IMR-90 (cell line): ENCODE data around the gene MTREX. TPM values are rescaled to one million over a fixed set of nuclear protein-coding genes. Genes with fewer than 3 reads are reported as not detected.
A peak's percentile ranks its signal among the peaks of the same experiment; 100 is the strongest.

Experiments
- ATAC-seq: fragments of 200-7000 bp; cut with Tn5 transposase; 2 replicates; pipeline ENCODE4 v1.9.1; 2020; ENCODE audit warnings: low read depth, mild to moderate bottlenecking, moderate library complexity
- BruUV-seq: library from RNA; stranded (reverse); fragments of 400-500 nt; replicated peaks from 2 replicates; lab custom pipeline; 2021; lab: Mats Ljungman, UMichigan
- CTCF ChIA-PET: fragments of 300-600 bp; formaldehyde crosslinking; extraction: SDS; loops from one replicate; lab custom pipeline; 2021; ENCODE audit warnings: antibody characterized with exemption; lab: Yijun Ruan, JAX
- POLR2A ChIA-PET: fragments of 300-600 bp; sonication (Branson Sonifier 250); formaldehyde crosslinking; loops from one replicate; lab custom pipeline; 2022; ENCODE audit warnings: antibody characterized with exemption; ENCODE audit not compliant: unreplicated experiment; lab: Charles Lee
- DNase-seq: peaks from one replicate; pipeline ENCODE4 v3.0.0; 2013
- H2AFZ ChIP-seq: replicated peaks from 2 replicates; pipeline ENCODE3; 2013; ENCODE audit warnings: low read length, mild to moderate bottlenecking; ENCODE audit not compliant: poor library complexity
- H2AK5ac ChIP-seq: 2 replicates; pipeline ENCODE4 v1.6.1; 2013; ENCODE audit warnings: low read depth, low read length, inconsistent platforms
- H2AK9ac ChIP-seq: replicated peaks from 2 replicates; pipeline ENCODE3; 2013; ENCODE audit warnings: mild to moderate bottlenecking, low read depth, low read length, moderate library complexity; ENCODE audit not compliant: poor library complexity
- H2BK120ac ChIP-seq: 2 replicates; pipeline ENCODE4 v1.6.1; 2013; ENCODE audit warnings: low read depth, low read length, inconsistent platforms
- H2BK15ac ChIP-seq: 3 replicates; pipeline ENCODE4 v1.6.1; 2013; ENCODE audit warnings: low read depth, low read length, inconsistent platforms
- H2BK20ac ChIP-seq: 2 replicates; pipeline ENCODE4 v1.6.1; 2013; ENCODE audit warnings: low read depth, mild to moderate bottlenecking, inconsistent platforms, low read length, moderate library complexity
- H2BK5ac ChIP-seq: 2 replicates; pipeline ENCODE4 v1.6.1; 2013; ENCODE audit warnings: mild to moderate bottlenecking, low read depth, low read length, inconsistent platforms; ENCODE audit not compliant: poor library complexity, severe bottlenecking
- H3K14ac ChIP-seq: replicated peaks from 2 replicates; pipeline ENCODE4 v1.6.1; 2013; ENCODE audit warnings: low read depth, low read length, inconsistent platforms
- H3K18ac ChIP-seq: 2 replicates; pipeline ENCODE4 v1.6.1; 2013; ENCODE audit warnings: low read depth, low read length, control low read depth
- H3K23ac ChIP-seq: 2 replicates; pipeline ENCODE4 v1.6.1; 2013; ENCODE audit warnings: low read depth, low read length, inconsistent platforms
- H3K27ac ChIP-seq: 2 replicates; pipeline ENCODE4 v1.5.1; 2013; ENCODE audit warnings: mild to moderate bottlenecking, control low read depth, low read length; ENCODE audit not compliant: insufficient read depth
- H3K27me3 ChIP-seq: 2 replicates; pipeline ENCODE4 v1.6.1; 2013; ENCODE audit warnings: low read length; ENCODE audit not compliant: control insufficient read depth, insufficient read depth
- H3K36me3 ChIP-seq: 2 replicates; pipeline ENCODE4 v1.6.1; 2013; ENCODE audit warnings: low read length, mixed read lengths; ENCODE audit not compliant: control insufficient read depth, insufficient read depth
- H3K4ac ChIP-seq: 2 replicates; pipeline ENCODE4 v1.6.1; 2013; ENCODE audit warnings: low read depth, low read length, inconsistent platforms
- H3K4me1 ChIP-seq: 2 replicates; pipeline ENCODE4 v1.6.1; 2013; ENCODE audit warnings: low read length, mixed read lengths; ENCODE audit not compliant: control insufficient read depth, insufficient read depth
- H3K4me2 ChIP-seq: 2 replicates; pipeline ENCODE4 v1.6.1; 2013; ENCODE audit warnings: low read depth, mild to moderate bottlenecking, control low read depth, low read length, moderate library complexity
- H3K4me3 ChIP-seq: 2 replicates; pipeline ENCODE4 v1.5.1; 2013; ENCODE audit warnings: low read depth, mild to moderate bottlenecking, control low read depth, low read length, moderate library complexity; ENCODE audit not compliant: insufficient read depth
- H3K56ac ChIP-seq: 2 replicates; pipeline ENCODE4 v1.6.1; 2013; ENCODE audit warnings: low read length, inconsistent platforms; ENCODE audit not compliant: insufficient read depth; ENCODE audit errors: extremely low read depth
- H3K79me1 ChIP-seq, 2 experiments: 2 replicates each; pipeline ENCODE4 v1.6.1; 2013; ENCODE audit warnings: low read length in 2 of 2, inconsistent platforms in 1 of 2, low read depth in 1 of 2
- H3K9ac ChIP-seq: 2 replicates; pipeline ENCODE4 v1.6.1; 2013; ENCODE audit warnings: low read depth, low read length, control low read depth
- H3K9me1 ChIP-seq: 2 replicates; pipeline ENCODE4 v1.6.1; 2013; ENCODE audit warnings: low read length, inconsistent platforms; ENCODE audit not compliant: insufficient read depth
- H3K9me3 ChIP-seq: 2 replicates; pipeline ENCODE4 v1.6.1; 2013; ENCODE audit warnings: low read length; ENCODE audit not compliant: control insufficient read depth, insufficient read depth
- H4K20me1 ChIP-seq: 2 replicates; pipeline ENCODE4 v1.6.1; 2013; ENCODE audit warnings: low read length, inconsistent platforms; ENCODE audit not compliant: insufficient read depth
- H4K5ac ChIP-seq: 2 replicates; pipeline ENCODE4 v1.6.1; 2013; ENCODE audit warnings: mild to moderate bottlenecking, low read depth, low read length, control low read depth
- H4K8ac ChIP-seq, 2 experiments: 2 replicates each; pipeline ENCODE4 v1.6.1; 2013; ENCODE audit warnings: low read depth in 2 of 2, low read length in 2 of 2, control low read depth in 1 of 2, inconsistent platforms in 1 of 2
- H4K91ac ChIP-seq: 2 replicates; pipeline ENCODE4 v1.6.1; 2013; ENCODE audit warnings: low read depth, low read length, inconsistent platforms; ENCODE audit not compliant: insufficient read depth
- CEBPB ChIP-seq: IDR thresholded peaks from 2 replicates; pipeline ENCODE4 v1.6.1; 2012; ENCODE audit warnings: low read depth, low read length, improper control_type of control experiment
- CTCF ChIP-seq: conservative IDR thresholded peaks from 2 replicates; pipeline ENCODE4 v1.5.1; 2012; ENCODE audit warnings: mild to moderate bottlenecking, low read depth, low read length, improper control_type of control experiment
- MAFK ChIP-seq: IDR thresholded peaks from 2 replicates; pipeline ENCODE4 v1.6.1; 2012; ENCODE audit warnings: low read depth, low read length, improper control_type of control experiment
- WGBS, 2 experiments: methylation state at CpG; one replicate each; pipeline versions ENCODE4 v1.1.5 to v1.1.7; 2013; ENCODE audit warnings: missing lambda C conversion rate in 2 of 2; ENCODE audit not compliant: insufficient read length in 1 of 2; ENCODE audit errors: extremely low coverage in 2 of 2; 5-methylcytosine and 5-hydroxymethylcytosine counted together
- dilution Hi-C: fragments of 300-500 bp; cut with HindIII; formaldehyde crosslinking; loops from one replicate; pipeline ENCODE4 v1.14.3; 2018; ENCODE audit warnings: low sequenced_read_pairs; ENCODE audit not compliant: unreplicated experiment
- in situ Hi-C: fragments of 300-500 bp; cut with MboI; formaldehyde crosslinking; loops from 3 replicates; pipeline ENCODE4 v1.14.3; 2019; ENCODE audit warnings: low sequenced_read_pairs, inconsistent platforms, mixed read lengths
- intact Hi-C: fragments of 100-400 bp; cut with micrococcal nuclease; formaldehyde crosslinking; loops from 2 replicates; pipeline ENCODE4 v1.10.0; 2022
- polyA plus RNA-seq, 3 experiments: library from polyadenylated mRNA; depleted of rRNA; stranded (reverse); fragments of >200 nt; gene quantifications; 2 replicates each; pipeline ENCODE4 v1.2.3, GENCODE V29; 2012; ENCODE audit warnings: low replicate concordance in 1 of 3
- total RNA-seq: library from RNA; depleted of rRNA; stranded (reverse); fragments of >200 nt; gene quantifications from 2 replicates; pipeline ENCODE4 v1.2.3, GENCODE V29; 2012
- TF ChIP-seq, protein P1 (sequence below): fragments of 150-350 bp; IDR thresholded peaks from 2 replicates; pipeline ENCODE4 v1.6.1; 2016; ENCODE audit warnings: low read depth, mild to moderate bottlenecking, low read length, moderate library complexity, borderline replicate concordance

Gene MTREX
- total and polyA plus RNA-seq, 2 of the 4 experiments (the other 2 are of a cell fraction): 22.1 to 33.2 TPM

GRCh38 chr5:55306641-55307382, 977 bp upstream of the MTREX start:
- H3K9me1 ChIP-seq: peaks cover 5% of the 10 kb centered on the region; the same call in 1 of the 2 replicates
- peaks cover 2 to 39% of the 10 kb centered on the region in 2 experiments; a peak in 3 of 4 replicates for H3K79me1 ChIP-seq
- H4K5ac ChIP-seq: peak overlapping the region; percentile 37; the same call in 1 of the 2 replicates
- 0 out of 2 replicates have a peak overlapping the region, but pooled peaks have one; percentile 29 for H2BK120ac ChIP-seq
- H3K4me1 ChIP-seq: peaks cover 3% of the 10 kb centered on the region
- H3K9me3 ChIP-seq: peaks cover 8% of the 10 kb centered on the region
- H3K14ac ChIP-seq: peak overlapping the region; percentile 61
- dilution Hi-C loops: no loop called here
- ChIA-PET CTCF (interaction anchor here (0.6 kb wide), 1 partner anchor 784 kb away, joined by 4 read pairs; no protein-coding TSS in a partner anchor), POLR2A (interaction anchor here (0.6 to 0.7 kb wide), 3 partner anchors 11 to 596 kb away, joined by 5 to 9 read pairs (median 5); no protein-coding TSS in a partner anchor)
- H3K23ac ChIP-seq: peak overlapping the region; percentile 66
- H3K9ac ChIP-seq: peak overlapping the region; percentile 88
- H2BK5ac ChIP-seq: peak overlapping the region; percentile 58
- H3K27me3 ChIP-seq: no peaks in the 10 kb centered on the region
- H4K20me1 ChIP-seq: peaks cover 12% of the 10 kb centered on the region; the same call in 1 of the 2 replicates
- peak overlapping the region; percentile 71 for H3K4me3 ChIP-seq
- ATAC-seq (no peak), DNase-seq (no peak)
- 0% methylated on average over 2 of the region's 12 CpGs; no CpG with 5 or more reads in 1 of the 2 experiments for WGBS, 2 experiments
- no peaks in the 10 kb centered on the region for H3K36me3 ChIP-seq
- H3K4me2 ChIP-seq: peak overlapping the region; percentile 91
- peak overlapping the region; percentile 67 for H3K56ac ChIP-seq
- TF ChIP-seq MAFK (peak; percentile 34; the same call in 1 of the 2 replicates), CEBPB (no peak), CTCF (no peak)
- TF ChIP-seq, protein P1, sequence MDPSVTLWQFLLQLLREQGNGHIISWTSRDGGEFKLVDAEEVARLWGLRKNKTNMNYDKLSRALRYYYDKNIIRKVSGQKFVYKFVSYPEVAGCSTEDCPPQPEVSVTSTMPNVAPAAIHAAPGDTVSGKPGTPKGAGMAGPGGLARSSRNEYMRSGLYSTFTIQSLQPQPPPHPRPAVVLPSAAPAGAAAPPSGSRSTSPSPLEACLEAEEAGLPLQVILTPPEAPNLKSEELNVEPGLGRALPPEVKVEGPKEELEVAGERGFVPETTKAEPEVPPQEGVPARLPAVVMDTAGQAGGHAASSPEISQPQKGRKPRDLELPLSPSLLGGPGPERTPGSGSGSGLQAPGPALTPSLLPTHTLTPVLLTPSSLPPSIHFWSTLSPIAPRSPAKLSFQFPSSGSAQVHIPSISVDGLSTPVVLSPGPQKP: no peak
- H2AFZ ChIP-seq: peak overlapping the region; percentile 88
- H3K27ac ChIP-seq: peak overlapping the region; percentile 58
- intact Hi-C loops: loop anchor here (5.0 kb wide), 1 partner anchor 135 kb away; the partner anchor contains the start of gene CDC20B
- no peak overlapping the region for H3K18ac ChIP-seq
- peak overlapping the region; percentile 84 for H2AK9ac ChIP-seq
- peak overlapping the region; percentile 19; the same call in 1 of the 2 replicates for H4K91ac ChIP-seq
- peak overlapping the region; percentile 68 to 70; a peak in 3 of 4 replicates for H4K8ac ChIP-seq
- H3K4ac ChIP-seq: peak overlapping the region; percentile 57
- H2AK5ac ChIP-seq: no peak overlapping the region
- H2BK15ac ChIP-seq: no peak overlapping the region
- BruUV-seq: no TSS peak
- no peak overlapping the region for H2BK20ac ChIP-seq
- in situ Hi-C loops: no loop called here
